Lung (tissue), 12 donors: ENCODE measurements around the gene KLK15. TPM values are rescaled to one million over a fixed set of nuclear protein-coding genes. Genes with fewer than 3 reads are reported as not detected.

Experiments used
- ATAC-seq: fragments of 200-7000 bp; cut with Tn5 transposase; one replicate; pipeline ENCODE4 v1.9.1; 2020; ENCODE audit warnings: moderate number of reproducible peaks; ENCODE audit not compliant: insufficient read depth, low FRiP score
- DNase-seq, 3 donors: peaks; one replicate each; pipeline ENCODE4 v3.0.0-alpha.2; 2013 to 2017
- H3K27ac ChIP-seq, 2 donors: one replicate each; pipeline ENCODE4 v1.5.1; 2013; ENCODE audit warnings: mild to moderate bottlenecking in 2 of 2, moderate library complexity in 2 of 2, control low read depth in 1 of 2, inconsistent platforms in 1 of 2, low read depth in 1 of 2, low read length in 1 of 2
- H3K27me3 ChIP-seq, 3 donors: one replicate each; pipeline ENCODE4 v1.5.1; 2013; ENCODE audit warnings: low read length in 2 of 3; ENCODE audit not compliant: control insufficient read depth in 3 of 3, insufficient read depth in 3 of 3
- H3K36me3 ChIP-seq, 4 donors: one replicate each; pipeline ENCODE4 v1.5.1; 2013; ENCODE audit warnings: low read length in 4 of 4, mild to moderate bottlenecking in 1 of 4, moderate library complexity in 1 of 4; ENCODE audit not compliant: control insufficient read depth in 4 of 4, insufficient read depth in 4 of 4
- H3K4me1 ChIP-seq, 5 donors: one replicate each; pipeline ENCODE4 v1.5.1; 2013; ENCODE audit warnings: low read length in 5 of 5, mild to moderate bottlenecking in 2 of 5, moderate library complexity in 1 of 5; ENCODE audit not compliant: control insufficient read depth in 5 of 5, insufficient read depth in 5 of 5
- H3K4me3 ChIP-seq: one replicate; pipeline ENCODE4 v1.5.1; 2013; ENCODE audit warnings: mild to moderate bottlenecking, control low read depth, moderate library complexity
- H3K9ac ChIP-seq, 2 donors: one replicate each; pipeline ENCODE4 v1.5.1; 2013; ENCODE audit warnings: low read length in 2 of 2, control low read depth in 1 of 2; ENCODE audit not compliant: insufficient read depth in 1 of 2
- H3K9me3 ChIP-seq, 4 donors: one replicate each; pipeline ENCODE4 v1.5.1; 2013; ENCODE audit warnings: low read length in 3 of 4, mild to moderate bottlenecking in 1 of 4, moderate library complexity in 1 of 4; ENCODE audit not compliant: control insufficient read depth in 4 of 4, insufficient read depth in 3 of 4
- WGBS, 2 donors: extraction: QIAGEN DNeasy Blood & Tissue Kit; methylation state at CpG; one replicate each; pipeline ENCODE4 v1.1.7; 2013; 5-methylcytosine and 5-hydroxymethylcytosine counted together
- polyA plus RNA-seq, 2 donors: library from polyadenylated mRNA; stranded (reverse); fragments of 200-250 nt; gene quantifications; one replicate each; pipeline ENCODE4 v1.2.1, GENCODE V29; 2013
- total RNA-seq, 2 donors: library from RNA; depleted of rRNA in 1 of 2; stranded (reverse); fragments of >200 nt in 1 of 2; gene quantifications; one replicate each; pipeline ENCODE4 v1.2.1, GENCODE V29; 2014 to 2021
- TF ChIP-seq, protein P1 (sequence below): IDR thresholded peaks from 2 replicates; pipeline ENCODE4 v1.5.1; 2012; ENCODE audit warnings: mild to moderate bottlenecking; ENCODE audit errors: control extremely low read depth, extremely low read depth
- donor health status: control.
- donor health status: control.
- donor health status: Bipolar disorder and iron deficiency.
- donor health status: healthy.
- donor health status: DM: yes; HTN: yes; CAD: no.

Gene KLK15
- total and polyA plus RNA-seq, 4 donors = not detected

DNA sequence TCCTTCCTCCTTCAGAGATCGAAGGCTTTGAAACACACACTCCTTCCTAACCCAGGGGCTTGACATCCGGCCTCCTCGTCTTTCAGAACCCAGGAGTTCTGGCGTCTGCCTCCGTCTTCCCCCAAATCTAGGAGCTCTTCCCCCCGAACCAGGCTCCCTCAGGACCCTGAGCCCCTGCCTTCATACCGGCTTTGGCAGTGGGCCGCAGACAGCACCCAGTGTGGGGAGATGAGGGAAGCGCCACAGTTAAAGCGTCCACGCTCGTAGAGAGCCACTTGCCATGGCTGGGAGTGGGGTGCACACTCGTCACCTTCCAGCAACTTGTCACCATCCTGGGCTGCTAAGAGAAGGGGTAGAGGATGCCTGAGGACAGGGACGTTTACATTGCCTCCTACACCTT lies 5.9 kb downstream of the KLK15 start:
- DNase-seq (no peak), ATAC-seq (no peak)
- TF ChIP-seq, protein P1, sequence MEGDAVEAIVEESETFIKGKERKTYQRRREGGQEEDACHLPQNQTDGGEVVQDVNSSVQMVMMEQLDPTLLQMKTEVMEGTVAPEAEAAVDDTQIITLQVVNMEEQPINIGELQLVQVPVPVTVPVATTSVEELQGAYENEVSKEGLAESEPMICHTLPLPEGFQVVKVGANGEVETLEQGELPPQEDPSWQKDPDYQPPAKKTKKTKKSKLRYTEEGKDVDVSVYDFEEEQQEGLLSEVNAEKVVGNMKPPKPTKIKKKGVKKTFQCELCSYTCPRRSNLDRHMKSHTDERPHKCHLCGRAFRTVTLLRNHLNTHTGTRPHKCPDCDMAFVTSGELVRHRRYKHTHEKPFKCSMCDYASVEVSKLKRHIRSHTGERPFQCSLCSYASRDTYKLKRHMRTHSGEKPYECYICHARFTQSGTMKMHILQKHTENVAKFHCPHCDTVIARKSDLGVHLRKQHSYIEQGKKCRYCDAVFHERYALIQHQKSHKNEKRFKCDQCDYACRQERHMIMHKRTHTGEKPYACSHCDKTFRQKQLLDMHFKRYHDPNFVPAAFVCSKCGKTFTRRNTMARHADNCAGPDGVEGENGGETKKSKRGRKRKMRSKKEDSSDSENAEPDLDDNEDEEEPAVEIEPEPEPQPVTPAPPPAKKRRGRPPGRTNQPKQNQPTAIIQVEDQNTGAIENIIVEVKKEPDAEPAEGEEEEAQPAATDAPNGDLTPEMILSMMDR = no peak
- no peaks in the 10 kb centered on the region for H3K4me1 ChIP-seq
- no peaks in the 10 kb centered on the region for H3K36me3 ChIP-seq
- H3K9me3 ChIP-seq = peaks cover 0 to 7% (median 0%) of the 10 kb centered on the region in 4 donors
- no peak overlapping the region for H3K27ac ChIP-seq
- H3K9ac ChIP-seq = no peak overlapping the region
- H3K27me3 ChIP-seq = peaks cover 5 to 14% (median 8%) of the 10 kb centered on the region in 3 donors
- H3K4me3 ChIP-seq = no peak overlapping the region
- 80 to 84% methylated on average over 14 of the region's 14 CpGs for WGBS, 2 donors

GRCh38 chr19:50826492-50827240 lies 6.7 kb downstream of the KLK15 start:
- no peaks in the 10 kb centered on the region for H3K4me1 ChIP-seq
- TF ChIP-seq, protein P1 = no peak
- H3K36me3 ChIP-seq = no peaks in the 10 kb centered on the region
- H3K9me3 ChIP-seq = peaks cover 0 to 6% (median 0%) of the 10 kb centered on the region in 4 donors
- no peak overlapping the region for H3K27ac ChIP-seq
- H3K9ac ChIP-seq = no peak overlapping the region
- H3K27me3 ChIP-seq = peaks cover 7 to 21% (median 8%) of the 10 kb centered on the region in 3 donors
- WGBS, 2 donors = 75 to 84% methylated on average over 43 of the region's 43 CpGs
- DNase-seq (no peak), ATAC-seq (no peak)
- H3K4me3 ChIP-seq = no peak overlapping the region

DNA sequence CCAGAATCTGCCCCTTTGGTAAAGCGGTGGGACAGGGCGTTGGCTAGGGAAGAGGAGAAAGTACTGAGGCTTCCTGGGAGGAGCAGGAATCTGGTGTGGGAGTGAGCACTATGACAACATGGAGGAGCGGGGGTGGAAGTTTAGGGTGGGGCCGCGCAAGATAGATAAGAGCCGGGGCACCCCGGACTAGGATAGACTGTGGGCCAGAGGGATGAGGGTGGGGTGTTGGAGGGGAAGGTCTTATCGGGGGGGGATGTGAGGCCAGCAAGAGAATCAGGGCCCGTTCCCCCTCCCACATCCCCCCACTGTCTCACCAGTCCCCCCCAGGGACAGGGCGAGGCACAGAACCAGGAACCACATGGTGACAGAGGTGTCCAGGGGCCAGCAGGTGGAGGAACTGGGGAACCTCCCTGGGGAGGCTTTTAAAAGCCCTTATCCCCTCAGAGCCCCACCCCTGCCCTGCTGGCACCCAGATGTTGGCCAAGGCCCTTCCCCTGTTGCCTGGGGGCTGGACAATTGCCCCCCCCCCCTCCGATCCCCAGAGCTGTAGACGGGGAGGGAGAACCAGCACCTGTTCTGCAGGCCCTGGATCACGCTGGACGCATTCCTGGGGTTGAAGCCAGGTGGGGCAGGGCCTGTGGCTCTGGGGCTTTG lies 9.9 kb downstream of the KLK15 start, which contains the start of gene KLK1:
Gene KLK1 (minus strand): TSS at position 399 of the 654 bp plus-strand sequence. CDS start 39 bp downstream, at position 360.
- DNase-seq (no peak), ATAC-seq (no peak)
- Histone ChIP-seq H3K27me3 (peaks cover 3 to 51% (median 21%) of the 10 kb centered on the region in 3 donors), H3K9ac (no peak within 1 kb of the TSS), H3K4me1 (no peaks in the 10 kb centered on the region), H3K27ac (no peak within 1 kb of the TSS), H3K4me3 (no peak within 1 kb of the TSS), H3K9me3 (peaks cover 0 to 4% (median 0%) of the 10 kb centered on the region in 4 donors), H3K36me3 (no peaks in the 10 kb centered on the region)
- WGBS, 2 donors = 62 to 80% methylated on average over 14 of the region's 14 CpGs
- TF ChIP-seq, protein P1 = no peak
